HL-60 (cell line): ENCODE measurements around the gene NPAS2.

Experiments used
- TF ChIP-seq, protein P1 (sequence below): IDR thresholded peaks from one replicate; pipeline ENCODE4 v1.5.1; 2011; ENCODE audit warnings: low read length, control low read depth, inconsistent platforms; ENCODE audit not compliant: insufficient read depth
- TF ChIP-seq, protein P2 (sequence below): IDR thresholded peaks from 2 replicates; pipeline ENCODE4 v1.6.1; 2012; ENCODE audit warnings: low read depth; ENCODE audit not compliant: insufficient replicate concordance

DNA sequence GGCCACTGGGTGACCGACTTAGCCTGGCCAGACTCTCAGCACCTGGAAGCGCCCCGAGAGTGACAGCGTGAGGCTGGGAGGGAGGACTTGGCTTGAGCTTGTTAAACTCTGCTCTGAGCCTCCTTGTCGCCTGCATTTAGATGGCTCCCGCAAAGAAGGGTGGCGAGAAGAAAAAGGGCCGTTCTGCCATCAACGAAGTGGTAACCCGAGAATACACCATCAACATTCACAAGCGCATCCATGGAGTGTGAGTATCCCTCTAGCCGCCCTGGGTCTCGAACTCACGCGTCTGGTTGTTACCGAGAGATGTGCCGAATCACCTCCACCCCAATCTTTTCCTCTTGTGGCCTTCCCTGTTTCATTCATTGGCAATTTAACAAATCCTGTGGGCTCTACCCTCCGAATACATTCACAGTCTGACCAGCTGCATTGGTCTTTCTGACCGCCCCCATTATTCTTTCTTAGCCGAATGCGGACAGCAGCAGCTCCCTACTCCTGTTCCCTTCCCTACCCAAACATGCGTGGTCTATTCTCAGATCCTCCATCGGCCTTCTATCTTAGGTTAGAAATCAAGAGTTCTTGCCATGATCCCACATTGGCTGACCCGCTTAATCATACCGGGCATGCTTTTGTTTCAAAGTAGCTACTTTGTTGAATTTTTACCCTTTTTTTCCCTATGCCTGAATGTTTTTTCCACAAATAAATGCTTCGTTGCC lies 182.8 kb downstream of the NPAS2 start:
- TF ChIP-seq, protein P1, sequence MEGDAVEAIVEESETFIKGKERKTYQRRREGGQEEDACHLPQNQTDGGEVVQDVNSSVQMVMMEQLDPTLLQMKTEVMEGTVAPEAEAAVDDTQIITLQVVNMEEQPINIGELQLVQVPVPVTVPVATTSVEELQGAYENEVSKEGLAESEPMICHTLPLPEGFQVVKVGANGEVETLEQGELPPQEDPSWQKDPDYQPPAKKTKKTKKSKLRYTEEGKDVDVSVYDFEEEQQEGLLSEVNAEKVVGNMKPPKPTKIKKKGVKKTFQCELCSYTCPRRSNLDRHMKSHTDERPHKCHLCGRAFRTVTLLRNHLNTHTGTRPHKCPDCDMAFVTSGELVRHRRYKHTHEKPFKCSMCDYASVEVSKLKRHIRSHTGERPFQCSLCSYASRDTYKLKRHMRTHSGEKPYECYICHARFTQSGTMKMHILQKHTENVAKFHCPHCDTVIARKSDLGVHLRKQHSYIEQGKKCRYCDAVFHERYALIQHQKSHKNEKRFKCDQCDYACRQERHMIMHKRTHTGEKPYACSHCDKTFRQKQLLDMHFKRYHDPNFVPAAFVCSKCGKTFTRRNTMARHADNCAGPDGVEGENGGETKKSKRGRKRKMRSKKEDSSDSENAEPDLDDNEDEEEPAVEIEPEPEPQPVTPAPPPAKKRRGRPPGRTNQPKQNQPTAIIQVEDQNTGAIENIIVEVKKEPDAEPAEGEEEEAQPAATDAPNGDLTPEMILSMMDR, result no peak
- TF ChIP-seq, protein P2, sequence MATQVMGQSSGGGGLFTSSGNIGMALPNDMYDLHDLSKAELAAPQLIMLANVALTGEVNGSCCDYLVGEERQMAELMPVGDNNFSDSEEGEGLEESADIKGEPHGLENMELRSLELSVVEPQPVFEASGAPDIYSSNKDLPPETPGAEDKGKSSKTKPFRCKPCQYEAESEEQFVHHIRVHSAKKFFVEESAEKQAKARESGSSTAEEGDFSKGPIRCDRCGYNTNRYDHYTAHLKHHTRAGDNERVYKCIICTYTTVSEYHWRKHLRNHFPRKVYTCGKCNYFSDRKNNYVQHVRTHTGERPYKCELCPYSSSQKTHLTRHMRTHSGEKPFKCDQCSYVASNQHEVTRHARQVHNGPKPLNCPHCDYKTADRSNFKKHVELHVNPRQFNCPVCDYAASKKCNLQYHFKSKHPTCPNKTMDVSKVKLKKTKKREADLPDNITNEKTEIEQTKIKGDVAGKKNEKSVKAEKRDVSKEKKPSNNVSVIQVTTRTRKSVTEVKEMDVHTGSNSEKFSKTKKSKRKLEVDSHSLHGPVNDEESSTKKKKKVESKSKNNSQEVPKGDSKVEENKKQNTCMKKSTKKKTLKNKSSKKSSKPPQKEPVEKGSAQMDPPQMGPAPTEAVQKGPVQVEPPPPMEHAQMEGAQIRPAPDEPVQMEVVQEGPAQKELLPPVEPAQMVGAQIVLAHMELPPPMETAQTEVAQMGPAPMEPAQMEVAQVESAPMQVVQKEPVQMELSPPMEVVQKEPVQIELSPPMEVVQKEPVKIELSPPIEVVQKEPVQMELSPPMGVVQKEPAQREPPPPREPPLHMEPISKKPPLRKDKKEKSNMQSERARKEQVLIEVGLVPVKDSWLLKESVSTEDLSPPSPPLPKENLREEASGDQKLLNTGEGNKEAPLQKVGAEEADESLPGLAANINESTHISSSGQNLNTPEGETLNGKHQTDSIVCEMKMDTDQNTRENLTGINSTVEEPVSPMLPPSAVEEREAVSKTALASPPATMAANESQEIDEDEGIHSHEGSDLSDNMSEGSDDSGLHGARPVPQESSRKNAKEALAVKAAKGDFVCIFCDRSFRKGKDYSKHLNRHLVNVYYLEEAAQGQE, result no peak
